Esophagus muscularis mucosa (tissue), 4 donors: ENCODE data around the gene TRMT44. TPM values are rescaled to one million over a fixed set of nuclear protein-coding genes. Genes with fewer than 3 reads are reported as not detected.
A peak's percentile ranks its signal among the peaks of the same experiment; 100 is the strongest.

Experiments
- DNase-seq: peaks from one replicate; pipeline ENCODE4 v3.0.0-alpha.2; 2017; ENCODE audit errors: extremely low spot score
- H3K27ac ChIP-seq, 4 donors: fragments of 200-600 bp; sonication (generic); replicated peaks in 1 of 4; 1 replicate in 3 of 4; 2 replicates in 1 of 4; pipeline ENCODE4 v1.5.1; 2016 to 2019; ENCODE audit warnings: mild to moderate bottlenecking in 1 of 4
- H3K27me3 ChIP-seq, 4 donors: fragments of 200-600 bp; sonication (generic); one replicate each; pipeline versions ENCODE4 v1.5.1 to v1.6.0; 2016 to 2019
- H3K36me3 ChIP-seq, 4 donors: fragments of 200-600 bp; sonication (generic); one replicate each; pipeline ENCODE4 v1.5.1; 2016 to 2019
- H3K4me1 ChIP-seq, 4 donors: fragments of 200-600 bp; sonication (generic); one replicate each; pipeline ENCODE4 v1.5.1; 2016 to 2019
- H3K4me3 ChIP-seq, 4 donors: fragments of 200-600 bp; sonication (generic); 1 replicate in 2 of 4; 2 replicates in 2 of 4; pipeline ENCODE4 v1.5.1; 2016 to 2019; ENCODE audit warnings: mild to moderate bottlenecking in 4 of 4, moderate library complexity in 1 of 4
- H3K9me3 ChIP-seq, 4 donors: fragments of 200-600 bp; sonication (generic); 1 replicate in 3 of 4; 2 replicates in 1 of 4; pipeline ENCODE4 v1.5.1; 2016 to 2019
- EP300 ChIP-seq: sonication (generic); formaldehyde crosslinking; IDR thresholded peaks from one replicate; pipeline ENCODE4 v1.6.1; 2017; ENCODE audit warnings: antibody characterized with exemption
- POLR2A ChIP-seq: fragments of 450-650 bp; IDR thresholded peaks from one replicate; pipeline ENCODE4 v1.6.1; 2017; ENCODE audit warnings: antibody characterized with exemption, moderate library complexity, mild to moderate bottlenecking, low read depth
- POLR2AphosphoS5 ChIP-seq, 2 donors: sonication (generic); formaldehyde crosslinking; IDR thresholded peaks; one replicate each; pipeline ENCODE4 v1.6.1; 2017; ENCODE audit warnings: antibody characterized with exemption in 2 of 2
- WGBS: methylation state at CpG from one replicate; pipeline ENCODE4 v1.1.5; 2018; 5-methylcytosine and 5-hydroxymethylcytosine counted together
- intact Hi-C: fragments of 100-400 bp; cut with DNase I; formaldehyde crosslinking; loops from one replicate; pipeline ENCODE4 v1.15.1; 2023
- total RNA-seq, 4 donors: library from RNA; depleted of rRNA; stranded (reverse); fragments of >200 nt; gene quantifications; one replicate each; pipeline versions ENCODE4 v1.1.0 to v1.2.1, GENCODE V29; 2016
- TF ChIP-seq, protein P1 (sequence below), 3 experiments: fragments of 200-600 bp in 2 of 3; fragments of 450-650 bp in 1 of 3; sonication (generic) in 2 of 3; IDR thresholded peaks; one replicate each; pipeline ENCODE4 v1.5.1; 2017 to 2019; ENCODE audit warnings: antibody characterized with exemption in 3 of 3, mild to moderate bottlenecking in 2 of 3, moderate library complexity in 1 of 3

TRMT44 gene
- total RNA-seq, 4 donors from 2014 or later = 14.6 to 21.6 (median 19.4) TPM

DNA sequence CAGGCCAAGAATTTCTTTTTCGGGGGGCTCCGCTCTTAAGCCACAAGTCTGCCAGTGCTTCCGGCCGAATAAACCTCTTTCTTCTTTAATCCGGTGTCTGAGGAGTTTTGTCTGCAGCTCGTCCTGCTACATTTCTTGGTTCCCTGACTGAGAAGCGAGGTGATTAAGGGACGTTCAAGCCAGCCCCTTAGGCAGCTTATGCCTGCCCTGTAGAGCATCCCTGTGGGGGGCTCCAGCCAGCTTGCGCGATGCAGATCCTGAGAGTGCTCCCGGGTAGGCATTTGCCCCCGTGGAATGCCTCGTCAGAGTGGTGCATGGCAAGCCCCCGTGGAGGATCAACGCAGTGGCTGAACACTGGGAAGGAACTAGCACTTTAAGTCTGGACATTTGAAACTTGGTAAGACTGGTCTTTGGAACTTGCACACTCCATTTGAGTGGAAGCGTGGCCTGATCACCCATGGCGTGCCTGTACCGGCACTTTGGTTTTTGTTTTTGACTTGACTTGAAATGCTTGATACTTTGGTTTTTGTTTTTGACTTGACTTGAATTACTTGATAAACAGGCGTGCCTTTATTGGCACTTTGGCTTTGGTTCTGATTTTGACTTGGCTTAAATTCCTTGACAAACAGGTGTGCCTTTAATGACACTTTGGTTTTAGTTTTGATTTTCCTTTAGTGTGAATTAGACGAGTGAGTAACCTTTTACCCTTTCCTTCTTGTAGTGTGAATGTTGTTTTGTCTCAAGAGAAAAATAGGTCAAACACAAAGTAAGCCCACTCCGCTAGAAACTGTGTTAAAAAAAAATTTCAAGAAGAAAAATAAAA is 6.1 kb upstream of the TRMT44 start:
- WGBS = 88% methylated on average over 16 of the region's 21 CpGs
- Histone ChIP-seq H3K27ac (peak overlapping the region in 1 of 4 donors; percentile 89), H3K4me3 (no peak overlapping the region), H3K9me3 (no peaks in the 10 kb centered on the region), H3K36me3 (no peaks in the 10 kb centered on the region), H3K4me1 (peaks cover 23 to 49% (median 48%) of the 10 kb centered on the region in 4 donors), H3K27me3 (no peaks in the 10 kb centered on the region)
- intact Hi-C loops = no loop called here
- TF ChIP-seq POLR2AphosphoS5 (IDR thresholded peaks at IDR 0.05) = no peak
- DNase-seq = no peak

DNA sequence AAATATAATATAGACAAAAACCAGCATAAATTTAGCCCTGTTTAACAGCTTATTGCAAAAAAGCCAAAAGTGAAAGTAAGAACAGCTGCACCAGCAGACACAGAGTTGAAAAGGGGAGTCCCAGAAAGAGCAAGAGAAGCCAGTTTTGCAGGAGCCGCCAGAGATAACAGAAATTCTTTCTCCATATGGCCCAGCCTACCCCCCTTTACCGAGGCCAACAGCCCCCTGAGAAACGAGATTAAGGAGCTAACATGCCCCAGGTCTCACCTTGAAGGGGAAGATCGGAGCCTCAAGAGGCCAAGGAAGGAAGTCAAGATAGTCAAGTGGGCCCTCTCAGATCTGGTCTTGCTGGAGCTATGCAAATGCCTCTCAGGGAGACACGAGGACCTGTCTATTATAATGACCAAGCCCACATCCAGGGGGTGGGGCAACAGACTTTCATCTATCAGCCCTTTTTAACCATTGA is 4.9 kb upstream of the TRMT44 start:
- peak overlapping the region; percentile 31 to 45 (median 36) for H3K4me3 ChIP-seq
- H3K9me3 ChIP-seq = no peaks in the 10 kb centered on the region
- 34% methylated on average over 5 of the region's 5 CpGs for WGBS
- no peaks in the 10 kb centered on the region for H3K36me3 ChIP-seq
- intact Hi-C loops = no loop called here
- TF ChIP-seq POLR2A (no peak), EP300 (no peak), POLR2AphosphoS5 (IDR thresholded peaks at IDR 0.05) (no peak)
- TF ChIP-seq, protein P1, sequence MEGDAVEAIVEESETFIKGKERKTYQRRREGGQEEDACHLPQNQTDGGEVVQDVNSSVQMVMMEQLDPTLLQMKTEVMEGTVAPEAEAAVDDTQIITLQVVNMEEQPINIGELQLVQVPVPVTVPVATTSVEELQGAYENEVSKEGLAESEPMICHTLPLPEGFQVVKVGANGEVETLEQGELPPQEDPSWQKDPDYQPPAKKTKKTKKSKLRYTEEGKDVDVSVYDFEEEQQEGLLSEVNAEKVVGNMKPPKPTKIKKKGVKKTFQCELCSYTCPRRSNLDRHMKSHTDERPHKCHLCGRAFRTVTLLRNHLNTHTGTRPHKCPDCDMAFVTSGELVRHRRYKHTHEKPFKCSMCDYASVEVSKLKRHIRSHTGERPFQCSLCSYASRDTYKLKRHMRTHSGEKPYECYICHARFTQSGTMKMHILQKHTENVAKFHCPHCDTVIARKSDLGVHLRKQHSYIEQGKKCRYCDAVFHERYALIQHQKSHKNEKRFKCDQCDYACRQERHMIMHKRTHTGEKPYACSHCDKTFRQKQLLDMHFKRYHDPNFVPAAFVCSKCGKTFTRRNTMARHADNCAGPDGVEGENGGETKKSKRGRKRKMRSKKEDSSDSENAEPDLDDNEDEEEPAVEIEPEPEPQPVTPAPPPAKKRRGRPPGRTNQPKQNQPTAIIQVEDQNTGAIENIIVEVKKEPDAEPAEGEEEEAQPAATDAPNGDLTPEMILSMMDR (IDR thresholded peaks at IDR 0.05) = no peak
- H3K27ac ChIP-seq = peak overlapping the region; percentile 49 to 89 (median 59)
- no peaks in the 10 kb centered on the region for H3K27me3 ChIP-seq
- peaks cover 29 to 57% (median 55%) of the 10 kb centered on the region in 4 donors for H3K4me1 ChIP-seq
- DNase-seq = no peak

DNA sequence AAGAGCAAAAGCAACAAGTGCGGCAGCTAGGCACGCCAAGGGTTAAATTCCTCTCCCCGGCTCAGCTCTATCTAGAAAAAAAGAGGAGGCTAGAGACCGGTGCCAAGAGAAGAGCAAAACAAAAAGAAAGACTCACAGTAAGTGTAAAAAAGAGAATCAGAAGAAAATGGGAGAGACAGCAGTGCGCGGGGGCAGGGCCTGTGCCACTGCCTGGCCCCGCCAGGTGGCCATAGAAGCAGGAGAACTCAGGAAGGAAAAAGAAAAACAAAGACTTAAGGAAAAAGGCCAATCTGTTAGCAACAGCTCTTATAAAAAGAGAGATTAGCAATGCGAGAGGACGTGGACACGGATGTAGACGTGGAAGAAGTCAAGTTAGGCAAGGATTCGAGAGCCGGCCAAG is 3.3 kb upstream of the TRMT44 start:
- WGBS = 35% methylated on average over 13 of the region's 13 CpGs
- Histone ChIP-seq H3K9me3 (no peaks in the 10 kb centered on the region), H3K27ac (peak overlapping the region; percentile 71 to 91 (median 82)), H3K27me3 (no peaks in the 10 kb centered on the region), H3K4me3 (peak overlapping the region; percentile 23 to 34 (median 27)), H3K4me1 (peaks cover 40 to 69% (median 68%) of the 10 kb centered on the region in 4 donors), H3K36me3 (no peaks in the 10 kb centered on the region)
- DNase-seq = no peak
- TF ChIP-seq, protein P1 (IDR thresholded peaks at IDR 0.05) = peak in 2 of 3 experiments; percentile 28 to 44
- TF ChIP-seq POLR2AphosphoS5 (IDR thresholded peaks at IDR 0.05) (peak in 1 of 2 donors; percentile 7), EP300 (no peak), POLR2A (no peak)
- intact Hi-C loops = no loop called here

DNA sequence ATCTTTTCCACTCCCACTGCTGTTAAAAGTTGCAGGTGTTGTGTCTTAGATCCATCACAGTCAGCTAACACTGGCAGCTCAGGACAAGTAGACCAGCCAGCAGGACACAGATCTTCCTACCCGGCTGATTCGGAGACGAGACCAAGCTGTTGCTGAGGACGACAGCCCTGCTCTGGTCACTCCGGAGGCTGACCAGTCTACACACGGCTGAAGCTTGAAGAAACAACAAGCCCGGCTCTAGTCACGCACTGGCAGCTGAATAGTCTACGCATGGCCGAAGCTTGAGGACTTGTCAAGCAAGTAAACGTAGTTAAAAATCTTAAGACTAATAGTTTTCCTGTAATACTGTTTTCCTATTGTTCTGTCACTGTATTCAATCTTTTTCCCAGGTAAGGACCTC is 1.8 kb upstream of the TRMT44 start:
- intact Hi-C loops = no loop called here
- Histone ChIP-seq H3K27me3 (no peaks in the 10 kb centered on the region), H3K4me1 (peaks cover 55 to 84% (median 80%) of the 10 kb centered on the region in 4 donors), H3K9me3 (no peaks in the 10 kb centered on the region), H3K4me3 (no peak overlapping the region), H3K27ac (peak overlapping the region; percentile 10 to 93 (median 90)), H3K36me3 (peaks cover 0 to 3% (median 0%) of the 10 kb centered on the region in 4 donors)
- TF ChIP-seq POLR2AphosphoS5 (IDR thresholded peaks at IDR 0.05) = no peak
- no peak for TF ChIP-seq EP300
- TF ChIP-seq, protein P1 (IDR thresholded peaks at IDR 0.05) = no peak
- TF ChIP-seq POLR2A = no peak
- WGBS = 67% methylated on average over 9 of the region's 11 CpGs
- no peak for DNase-seq

DNA sequence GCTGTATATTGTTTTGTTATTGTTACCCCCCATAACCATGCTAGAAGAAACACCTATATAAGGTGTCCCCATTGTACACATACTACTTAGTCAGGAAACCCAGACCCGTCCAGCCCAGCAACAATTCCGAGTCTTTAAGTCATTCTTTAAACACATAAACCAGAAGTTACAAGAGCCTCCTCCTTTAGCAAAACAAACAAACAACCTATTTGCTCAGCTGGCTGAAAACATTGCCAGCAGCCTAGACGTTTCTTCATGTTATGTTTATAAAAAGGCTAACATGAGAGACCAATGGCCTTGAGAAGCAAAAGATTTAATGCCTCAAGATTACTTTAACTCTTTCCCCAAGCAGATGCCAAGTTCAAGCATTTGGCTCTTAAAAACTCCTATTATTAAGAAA is 1.4 kb upstream of the TRMT44 start:
- peak overlapping the region in 1 of 4 donors; percentile 90 for H3K4me3 ChIP-seq
- 63% methylated on average over 3 of the region's 3 CpGs for WGBS
- peak overlapping the region; percentile 89 to 93 (median 92) for H3K27ac ChIP-seq

More for the DNA sequence above, 1.4 kb upstream of the TRMT44 start:
- no peak for DNase-seq
- Histone ChIP-seq H3K27me3 (no peaks in the 10 kb centered on the region), H3K4me1 (peaks cover 59 to 85% (median 82%) of the 10 kb centered on the region in 4 donors), H3K36me3 (peaks cover 0 to 3% (median 0%) of the 10 kb centered on the region in 4 donors), H3K9me3 (no peaks in the 10 kb centered on the region)
- intact Hi-C loops = no loop called here
- TF ChIP-seq EP300 (no peak), POLR2AphosphoS5 (IDR thresholded peaks at IDR 0.05) (no peak), POLR2A (no peak)
- TF ChIP-seq, protein P1 (IDR thresholded peaks at IDR 0.05) = no peak
